K562 (cell line): ENCODE measurements around the gene PRDM15. TPM values are rescaled to one million over a fixed set of nuclear protein-coding genes. Genes with fewer than 3 reads are reported as not detected.

Experiments
- ATAC-seq: fragments of 200-7000 bp; cut with Tn5 transposase; 3 replicates; pipeline ENCODE4 v1.9.1; 2020; ENCODE audit warnings: moderate library complexity
- BruUV-seq: library from RNA; stranded (reverse); fragments of 400-500 nt; replicated peaks from 2 replicates; lab custom pipeline; 2021; lab: Mats Ljungman, UMichigan
- CTCF ChIA-PET: fragments of 300-600 bp; formaldehyde crosslinking; extraction: SDS; loops from one replicate; lab custom pipeline; 2021; ENCODE audit warnings: low intra/inter-chr PET ratio; lab: Yijun Ruan, JAX
- POLR2A ChIA-PET: fragments of 300-600, 350-650 bp; sonication (Branson Sonifier 250); formaldehyde crosslinking; extraction: SDS; loops from one replicate; lab custom pipeline; 2021; ENCODE audit warnings: antibody characterized with exemption, inconsistent platforms; lab: Yijun Ruan, JAX
- DNase-seq, 4 experiments: peaks; one replicate each; pipeline versions ENCODE4 v3.0.0 to v3.0.0-alpha.2; 2011 to 2018; ENCODE audit warnings: low spot score in 3 of 4, mixed read lengths in 3 of 4; ENCODE audit errors: extremely low read depth in 1 of 4
- FAIRE-seq: peaks from 2 replicates; lab custom pipeline; 2011; peaks lifted over from hg19 to GRCh38; lab: Jason Lieb, UNC
- H2AFZ ChIP-seq: 2 replicates; pipeline ENCODE4 v1.6.0; 2011; ENCODE audit warnings: low read depth, low read length, control low read depth, inconsistent platforms
- H3K27ac ChIP-seq: fragments of 200-600 bp; 3 replicates; pipeline ENCODE4 v1.8.0; 2011; ENCODE audit warnings: low read depth, mild to moderate bottlenecking, control low read depth, inconsistent platforms, low read length, moderate library complexity, mixed read lengths; ENCODE audit errors: extremely low read depth
- H3K27me3 ChIP-seq, 2 experiments: fragments of 300-600 bp in 1 of 2; 2 replicates in 1 of 2; 3 replicates in 1 of 2; pipeline versions ENCODE4 v1.6.0 to v1.8.0; 2011; ENCODE audit warnings: inconsistent platforms in 2 of 2, low read length in 2 of 2, mild to moderate bottlenecking in 1 of 2, mixed read lengths in 1 of 2, moderate library complexity in 1 of 2; ENCODE audit not compliant: control insufficient read depth in 2 of 2, insufficient read depth in 2 of 2
- H3K36me3 ChIP-seq: fragments of 300-600 bp; 3 replicates; pipeline ENCODE4 v1.8.0; 2011; ENCODE audit warnings: mild to moderate bottlenecking, low read length, inconsistent platforms; ENCODE audit not compliant: control insufficient read depth, insufficient read depth
- H3K4me1 ChIP-seq, 2 experiments: fragments of 200-600 bp in 1 of 2; replicated peaks in 1 of 2; 2 replicates in 1 of 2; 3 replicates in 1 of 2; pipeline versions ENCODE4 v1.5.1 to v1.8.0; 2011; ENCODE audit warnings: inconsistent platforms in 2 of 2, low read length in 2 of 2, mild to moderate bottlenecking in 1 of 2, mixed read lengths in 1 of 2, moderate library complexity in 1 of 2; ENCODE audit not compliant: control insufficient read depth in 2 of 2, insufficient read depth in 2 of 2
- H3K4me2 ChIP-seq: 2 replicates; pipeline ENCODE4 v1.6.1; 2011; ENCODE audit warnings: low read length, control low read depth, inconsistent platforms, mixed read lengths; ENCODE audit not compliant: insufficient read depth
- H3K4me3 ChIP-seq: fragments of 200-600 bp; sonication (generic), shearing (Covaris generic); 2 replicates; pipeline ENCODE4 v1.5.1; 2016; ENCODE audit warnings: control low read depth, inconsistent platforms
- H3K79me2 ChIP-seq: fragments of 200-600 bp; 3 replicates; pipeline ENCODE4 v1.8.0; 2011; ENCODE audit warnings: low read length, inconsistent platforms; ENCODE audit not compliant: control insufficient read depth, insufficient read depth
- H3K9ac ChIP-seq, 2 experiments: 2 replicates each; pipeline versions ENCODE4 v1.6.0 to v1.6.1; 2011; ENCODE audit warnings: low read depth in 2 of 2, low read length in 2 of 2, control low read depth in 1 of 2, inconsistent platforms in 1 of 2, mild to moderate bottlenecking in 1 of 2, mixed read lengths in 1 of 2; ENCODE audit not compliant: insufficient read depth in 1 of 2
- H3K9me1 ChIP-seq: one replicate; pipeline ENCODE4 v1.6.0; 2011; ENCODE audit warnings: inconsistent platforms, mild to moderate bottlenecking, low read length, moderate library complexity; ENCODE audit not compliant: control insufficient read depth, insufficient read depth
- H3K9me3 ChIP-seq: replicated peaks from 2 replicates; pipeline ENCODE4 v1.5.1; 2011; ENCODE audit warnings: low read depth, low read length, inconsistent platforms; ENCODE audit not compliant: control insufficient read depth, insufficient read depth
- H4K20me1 ChIP-seq: replicated peaks from 2 replicates; pipeline ENCODE4 v1.6.1; 2011; ENCODE audit warnings: low read length, inconsistent platforms, mixed read lengths; ENCODE audit not compliant: control insufficient read depth, insufficient read depth
- DEAF1 ChIP-seq: fragments of 450-650 bp; formaldehyde crosslinking; IDR thresholded peaks from 2 replicates; pipeline ENCODE4 v1.4.0; 2020; ENCODE audit warnings: mild to moderate bottlenecking, moderate library complexity
- RFX7 ChIP-seq: fragments of 250-450 bp; sonication (Bioruptor Pico); IDR thresholded peaks from 2 replicates; pipeline ENCODE4 v1.5.1; 2021; ENCODE audit warnings: mild to moderate bottlenecking
- SMARCE1 ChIP-seq: fragments of 450-650 bp; IDR thresholded peaks from 2 replicates; pipeline ENCODE4 v1.7.1; 2016; ENCODE audit warnings: mild to moderate bottlenecking
- ZNF212 ChIP-seq: fragments of 450-650 bp; formaldehyde crosslinking; IDR thresholded peaks from 2 replicates; pipeline ENCODE4 v1.4.0; 2020; ENCODE audit warnings: mild to moderate bottlenecking
- WGBS: fragments of 100-300 bp; shearing (Covaris generic); methylation state at CpG from one replicate; pipeline ENCODE4 v1.1.6; 2016; ENCODE audit warnings: low coverage, mixed read lengths; ENCODE audit not compliant: insufficient coverage; ENCODE audit errors: missing lambda C conversion rate; 5-methylcytosine and 5-hydroxymethylcytosine counted together
- in situ Hi-C: fragments of 300-500 bp; cut with MboI; formaldehyde crosslinking; loops from 4 replicates; pipeline ENCODE4 v1.15.0; 2018; ENCODE audit warnings: inconsistent platforms, mixed read lengths
- intact Hi-C: fragments of 100-400 bp; cut with micrococcal nuclease; formaldehyde crosslinking; loops from 2 replicates; pipeline ENCODE4 v1.14.2; 2022
- polyA plus RNA-seq, 8 experiments: library from polyadenylated mRNA; depleted of rRNA in 4 of 8; stranded (reverse) in 5 of 8; unstranded in 3 of 8; fragments of >200 nt; fragmentation: Nextera tagmentation in 2 of 8; fragmentation: Illumina TruSeq in 1 of 8; extraction: Ambion mirVana in 2 of 8; extraction: Trizol in 1 of 8; gene quantifications; 2 replicates each; pipeline versions ENCODE4 v1.2.1 to v1.2.3, GENCODE V29; 2011 to 2014; ENCODE audit warnings: inconsistent platforms in 1 of 8, missing spikeins in 1 of 8
- total RNA-seq, 7 experiments: library from RNA; depleted of rRNA in 6 of 7; stranded (reverse); fragments of >200 nt in 6 of 7; fragmentation: Illumina TruSeq in 2 of 7; extraction: Trizol in 2 of 7; gene quantifications; 2 replicates each; pipeline versions ENCODE4 v1.2.1 to v1.2.3, GENCODE V29; 2011 to 2021; ENCODE audit warnings: low replicate concordance in 1 of 7

Gene PRDM15
- total and polyA plus RNA-seq, 9 of the 15 experiments (the other 6 are each of a cell fraction or from before 2014, with no cell fraction given) = 0.93 to 9.2 (median 6.2) TPM

GRCh38 chr21:41774467-41775148 is 104.5 kb downstream of the PRDM15 start:
- FAIRE-seq (no peak), DNase-seq (no peak), ATAC-seq (no peak)
- Histone ChIP-seq H3K4me3 (no peak overlapping the region), H3K27me3 (peaks cover 63 to 69% of the 10 kb centered on the region in 2 experiments), H3K4me2 (no peak overlapping the region), H3K9ac (no peak overlapping the region), H3K79me2 (no peaks in the 10 kb centered on the region), H2AFZ (no peak overlapping the region), H3K27ac (no peak overlapping the region), H3K9me3 (no peaks in the 10 kb centered on the region), H3K4me1 (peaks cover 0 to 12% of the 10 kb centered on the region in 2 experiments; a peak in 2 of 5 replicates), H3K36me3 (no peaks in the 10 kb centered on the region), H3K9me1 (no peaks in the 10 kb centered on the region), H4K20me1 (peaks cover 14% of the 10 kb centered on the region; the same call in 1 of the 2 replicates)
- intact Hi-C loops (loop anchor here (10.0 kb wide), 1 partner anchor 490 kb away; no protein-coding TSS in a partner anchor), in situ Hi-C loops (no loop called here)
- CTCF ChIA-PET = interaction anchor here (0.7 kb wide), 1 partner anchor 242 kb away, joined by 3 read pairs; no protein-coding TSS in a partner anchor
- no TSS peak for BruUV-seq
- TF ChIP-seq RFX7 = no peak
- no peak for TF ChIP-seq ZNF212
- no peak for TF ChIP-seq SMARCE1
- TF ChIP-seq DEAF1 (CRISPR knock-in tag) = no peak
- POLR2A ChIA-PET = interaction anchor here (1.0 kb wide), 2 partner anchors 12 to 28 kb away, joined by 3 to 5 read pairs; no protein-coding TSS in a partner anchor
- WGBS = 3% methylated on average over 9 of the region's 10 CpGs
